ENCODE data around the gene CEP85L. TPM values are rescaled to one million over a fixed set of nuclear protein-coding genes. Genes with fewer than 3 reads are reported as not detected.

Gene CEP85L
- total and polyA plus RNA-seq, 10 of the 15 experiments (the other 5 are each of a cell fraction or from before 2014, with no cell fraction given): 1.8 to 10.9 (median 7.1) TPM

- no peak for DNase-seq (ENCODE audit: low read depth, low spot score)
- H3K4me3 ChIP-seq: no peak overlapping the region
- H3K4me2 ChIP-seq (ENCODE audit: control insufficient read depth, insufficient read depth): no peak overlapping the region
- intact Hi-C loops (cut with micrococcal nuclease; ENCODE audit: unreplicated experiment): no loop called here
- H4K20me1 ChIP-seq (ENCODE audit: control insufficient read depth, insufficient read depth): no peaks in the 10 kb centered on the region
- no peaks in the 10 kb centered on the region; a peak in 1 of 4 replicates for H3K36me3 ChIP-seq (ENCODE audit: control insufficient read depth in 2 of 2, insufficient read depth in 2 of 2, low read length in 1 of 2)
- ChIA-PET RAD21 (ENCODE audit: unreplicated experiment) (no interaction called here), POLR2A (no interaction called here), CTCF (interaction anchor here (1.4 kb wide), 1 partner anchor 18 kb away, joined by 3 read pairs; no protein-coding TSS in a partner anchor), SMC1A (ENCODE audit: uncharacterized antibody, unreplicated experiment) (no interaction called here)
- H3K27me3 ChIP-seq (replicated peaks in 1 of 2; ENCODE audit: control insufficient read depth in 2 of 2, insufficient read depth in 2 of 2, low read length in 1 of 2): no peaks in the 10 kb centered on the region
- 96% methylated on average over 2 of the region's 2 CpGs for WGBS (ENCODE audit: insufficient coverage, insufficient replicate concordance, low lambda C conversion rate, missing lambda C conversion rate)
- no TSS peak for BruUV-seq (replicated peaks)
- FAIRE-seq: no peak
- in situ Hi-C loops (cut with MboI): no loop called here
- H3K79me2 ChIP-seq (ENCODE audit: control insufficient read depth, insufficient read depth, low read length): no peaks in the 10 kb centered on the region
- no peak overlapping the region for H2AFZ ChIP-seq (ENCODE audit: control insufficient read depth, low read depth, low read length)
- no peak for ATAC-seq
- H3K9ac ChIP-seq (ENCODE audit: control insufficient read depth, insufficient read depth, low read length): no peak overlapping the region
- TF ChIP-seq LARP7 (IDR thresholded peaks at IDR 0.05) (no peak), BACH1 (IDR thresholded peaks at IDR 0.05; ENCODE audit: borderline replicate concordance) (no peak), ZNF384 (IDR thresholded peaks at IDR 0.05; ENCODE audit: borderline replicate concordance, low read depth, low read length) (no peak), CHD4 (IDR thresholded peaks at IDR 0.05) (no peak), BCL11A (IDR thresholded peaks at IDR 0.05; ENCODE audit: low read depth, low read length) (no peak), IRF5 (IDR thresholded peaks at IDR 0.05; ENCODE audit: borderline replicate concordance) (no peak), ZBTB33 (IDR thresholded peaks at IDR 0.05) (no peak), NR2C1 (IDR thresholded peaks at IDR 0.05) (no peak), ZNF24 (IDR thresholded peaks at IDR 0.05) (no peak), NFYA (IDR thresholded peaks at IDR 0.05; ENCODE audit: borderline replicate concordance, low read depth, low read length) (no peak), HCFC1 (IDR thresholded peaks at IDR 0.05; ENCODE audit: low read length) (no peak), MYB (IDR thresholded peaks at IDR 0.05; ENCODE audit: borderline replicate concordance, low read depth, low read length) (no peak)
- no peaks in the 10 kb centered on the region for H3K4me1 ChIP-seq (ENCODE audit: control insufficient read depth, insufficient read depth, low read length)
- no peaks in the 10 kb centered on the region; the same call in 2 of the 3 replicates for H3K9me3 ChIP-seq (replicated peaks; ENCODE audit: control insufficient read depth, insufficient read depth, low read length)
- H3K27ac ChIP-seq (ENCODE audit: control insufficient read depth, insufficient read depth): no peak overlapping the region
Observed at GRCh38 chr6:118529756-118530155, 121.6 kb downstream of the CEP85L start.

Data from GM12878 (cell line).